Lower leg skin (tissue), 4 donors: Measurements from ENCODE around the gene BZW1. TPM values are rescaled to one million over a fixed set of nuclear protein-coding genes. Genes with fewer than 3 reads are reported as not detected.

Experiments used
- DNase-seq, 2 donors: peaks; one replicate each; pipeline ENCODE4 v3.0.0-alpha.2; 2019; ENCODE audit warnings: low spot score in 2 of 2
- H3K4me3 ChIP-seq: fragments of 200-600 bp; sonication (generic); 2 replicates; pipeline ENCODE4 v1.5.1; 2017; ENCODE audit warnings: mild to moderate bottlenecking, low read depth; ENCODE audit not compliant: poor library complexity, severe bottlenecking
- POLR2A ChIP-seq, 2 donors: fragments of 450-650 bp; IDR thresholded peaks; one replicate each; pipeline ENCODE4 v1.6.1; 2016 to 2017; ENCODE audit warnings: antibody characterized with exemption in 2 of 2, mild to moderate bottlenecking in 1 of 2, moderate library complexity in 1 of 2
- WGBS, 2 donors: methylation state at CpG; one replicate each; pipeline ENCODE4 v1.1.5; 2018; 5-methylcytosine and 5-hydroxymethylcytosine counted together
- intact Hi-C: fragments of 100-400 bp; cut with DNase I; formaldehyde crosslinking; loops from one replicate; pipeline ENCODE4 v1.15.0; 2023; ENCODE audit warnings: low total_unique reads
- total RNA-seq, 4 donors: library from RNA; depleted of rRNA; stranded (reverse); fragments of >200 nt; gene quantifications; one replicate each; pipeline ENCODE4 v1.1.0, GENCODE V29; 2016
- TF ChIP-seq, protein P1 (sequence below), 3 donors: fragments of 450-650 bp; IDR thresholded peaks; one replicate each; pipeline ENCODE4 v1.5.1; 2016; ENCODE audit warnings: antibody characterized with exemption in 3 of 3, mild to moderate bottlenecking in 3 of 3, moderate library complexity in 2 of 3

Gene BZW1
- total RNA-seq, 4 donors from 2014 or later: 57.6 to 156 (median 148) TPM

DNA sequence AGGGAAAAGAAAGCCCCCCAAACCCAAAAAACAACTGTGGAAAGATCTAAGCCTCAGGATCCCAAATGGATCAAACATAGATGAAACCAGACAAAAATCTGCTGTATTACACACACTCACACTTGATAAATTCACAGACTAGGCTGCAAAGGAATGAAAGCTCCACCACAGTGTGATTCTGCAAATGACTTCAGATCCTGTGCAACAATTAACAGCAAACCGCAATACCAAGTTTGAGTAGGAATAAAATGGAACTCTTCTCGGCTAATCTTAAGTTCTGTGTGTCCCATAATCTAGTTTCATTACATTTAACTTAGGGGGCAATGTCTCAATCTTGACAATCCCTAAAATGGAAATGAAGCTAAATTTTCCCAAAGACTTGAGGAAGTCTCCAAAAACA lies 40.9 kb downstream of the BZW1 start:
- intact Hi-C loops: no loop called here
- H3K4me3 ChIP-seq: no peak overlapping the region
- TF ChIP-seq, protein P1, sequence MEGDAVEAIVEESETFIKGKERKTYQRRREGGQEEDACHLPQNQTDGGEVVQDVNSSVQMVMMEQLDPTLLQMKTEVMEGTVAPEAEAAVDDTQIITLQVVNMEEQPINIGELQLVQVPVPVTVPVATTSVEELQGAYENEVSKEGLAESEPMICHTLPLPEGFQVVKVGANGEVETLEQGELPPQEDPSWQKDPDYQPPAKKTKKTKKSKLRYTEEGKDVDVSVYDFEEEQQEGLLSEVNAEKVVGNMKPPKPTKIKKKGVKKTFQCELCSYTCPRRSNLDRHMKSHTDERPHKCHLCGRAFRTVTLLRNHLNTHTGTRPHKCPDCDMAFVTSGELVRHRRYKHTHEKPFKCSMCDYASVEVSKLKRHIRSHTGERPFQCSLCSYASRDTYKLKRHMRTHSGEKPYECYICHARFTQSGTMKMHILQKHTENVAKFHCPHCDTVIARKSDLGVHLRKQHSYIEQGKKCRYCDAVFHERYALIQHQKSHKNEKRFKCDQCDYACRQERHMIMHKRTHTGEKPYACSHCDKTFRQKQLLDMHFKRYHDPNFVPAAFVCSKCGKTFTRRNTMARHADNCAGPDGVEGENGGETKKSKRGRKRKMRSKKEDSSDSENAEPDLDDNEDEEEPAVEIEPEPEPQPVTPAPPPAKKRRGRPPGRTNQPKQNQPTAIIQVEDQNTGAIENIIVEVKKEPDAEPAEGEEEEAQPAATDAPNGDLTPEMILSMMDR (IDR thresholded peaks at IDR 0.05): no peak
- TF ChIP-seq POLR2A (IDR thresholded peaks at IDR 0.05): no peak
- 95 to 97% methylated on average over 2 of the region's 2 CpGs for WGBS, 2 donors
- no peak for DNase-seq

DNA sequence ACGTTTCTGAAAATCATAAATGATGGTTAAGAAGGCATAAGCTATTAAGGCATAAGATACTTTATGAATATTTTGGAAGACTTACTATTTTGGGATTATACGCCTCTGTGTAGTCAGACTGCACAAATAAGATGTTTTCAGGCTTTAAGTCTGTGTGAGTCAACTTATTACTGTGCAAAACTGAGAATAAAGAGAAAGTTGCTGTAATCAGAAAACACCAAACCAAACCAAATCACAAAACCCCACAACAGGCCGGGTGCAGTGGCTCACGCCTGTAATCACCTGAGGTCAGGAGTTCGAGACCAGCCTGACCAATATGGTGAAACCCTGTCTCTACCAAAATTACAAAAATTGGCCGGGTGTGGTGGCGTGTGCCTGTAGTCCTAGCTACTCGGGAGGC lies 45.1 kb downstream of the BZW1 start:
- no peak for DNase-seq
- intact Hi-C loops: no loop called here
- WGBS, 2 donors: 91 to 94% methylated on average over 8 of the region's 8 CpGs
- TF ChIP-seq, protein P1 (IDR thresholded peaks at IDR 0.05): no peak
- TF ChIP-seq POLR2A (IDR thresholded peaks at IDR 0.05): no peak
- H3K4me3 ChIP-seq: no peak overlapping the region

DNA sequence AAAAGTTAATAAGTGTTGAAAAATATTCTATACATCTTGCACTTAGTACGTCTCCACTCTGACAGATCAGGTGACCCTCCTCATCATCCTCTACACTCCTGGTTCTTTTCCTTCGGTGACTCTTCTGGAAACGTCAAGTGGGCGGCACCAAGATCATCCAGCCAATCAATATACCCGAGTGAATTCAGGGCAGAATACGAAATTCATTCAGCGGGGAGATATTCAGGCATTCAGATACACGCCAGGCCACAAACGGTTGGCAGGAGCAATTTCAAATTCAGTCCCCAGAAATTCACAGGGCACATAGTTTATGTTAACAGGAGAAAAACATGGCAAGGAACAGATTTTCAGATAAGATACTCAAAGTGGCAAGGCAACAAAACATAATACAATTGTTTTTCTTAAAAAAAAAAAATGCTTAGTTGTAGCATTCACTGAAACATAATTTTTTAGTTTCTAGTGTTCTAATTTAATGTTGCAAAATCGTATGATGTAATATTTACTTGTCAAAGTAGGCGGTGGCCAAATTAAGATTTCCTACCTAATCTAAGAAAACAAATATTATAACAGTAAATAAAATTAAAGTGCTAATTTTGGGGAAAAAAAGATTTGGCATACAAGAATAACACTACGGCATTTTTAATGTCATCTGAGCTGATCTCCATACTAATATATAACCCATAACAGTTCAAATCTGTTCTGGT lies 48.5 kb downstream of the BZW1 start:
- intact Hi-C loops: loop anchor here (10.0 kb wide), 1 partner anchor 45 kb away; the partner anchor contains the start of gene BZW1
- WGBS, 2 donors: 22 to 24% methylated on average over 12 of the region's 12 CpGs
- TF ChIP-seq, protein P1 (IDR thresholded peaks at IDR 0.05): no peak
- no peak for TF ChIP-seq POLR2A (IDR thresholded peaks at IDR 0.05)
- H3K4me3 ChIP-seq: no peak overlapping the region
- DNase-seq: peak in 1 of 2 donors; percentile 61

DNA sequence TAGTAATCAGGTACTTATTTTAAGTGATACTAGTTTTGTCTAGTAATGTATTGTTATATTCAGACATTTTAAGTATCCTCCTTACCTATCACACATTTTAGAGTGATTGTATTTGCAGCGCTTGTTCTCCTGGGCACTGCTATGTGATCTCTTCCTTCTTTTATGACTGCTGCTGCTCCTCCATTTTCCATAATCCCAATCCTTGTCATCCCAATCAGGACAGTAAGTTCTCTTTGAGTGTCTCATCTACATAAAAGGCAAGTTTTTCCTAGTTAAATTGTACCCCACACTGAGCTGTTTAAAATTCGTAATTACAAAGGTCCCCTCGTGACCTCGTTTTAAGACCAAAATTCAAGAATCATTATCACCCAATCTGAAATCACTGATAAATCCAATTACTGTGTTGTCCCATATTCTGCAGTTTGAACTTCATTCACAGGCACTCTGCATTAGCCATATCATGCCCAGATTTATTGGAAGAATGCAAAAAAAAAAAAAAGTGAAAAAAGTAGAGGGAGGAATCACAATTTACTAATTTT lies 50.0 kb downstream of the BZW1 start:
- 3% methylated on average over 4 of the region's 4 CpGs for WGBS, 2 donors
- peak overlapping the region; percentile 100 for H3K4me3 ChIP-seq
- intact Hi-C loops: loop anchor here (10.0 kb wide), 1 partner anchor 47 kb away; the partner anchor contains the start of gene BZW1
- DNase-seq: no peak
- TF ChIP-seq POLR2A (IDR thresholded peaks at IDR 0.05): no peak
- TF ChIP-seq, protein P1 (IDR thresholded peaks at IDR 0.05): no peak

DNA sequence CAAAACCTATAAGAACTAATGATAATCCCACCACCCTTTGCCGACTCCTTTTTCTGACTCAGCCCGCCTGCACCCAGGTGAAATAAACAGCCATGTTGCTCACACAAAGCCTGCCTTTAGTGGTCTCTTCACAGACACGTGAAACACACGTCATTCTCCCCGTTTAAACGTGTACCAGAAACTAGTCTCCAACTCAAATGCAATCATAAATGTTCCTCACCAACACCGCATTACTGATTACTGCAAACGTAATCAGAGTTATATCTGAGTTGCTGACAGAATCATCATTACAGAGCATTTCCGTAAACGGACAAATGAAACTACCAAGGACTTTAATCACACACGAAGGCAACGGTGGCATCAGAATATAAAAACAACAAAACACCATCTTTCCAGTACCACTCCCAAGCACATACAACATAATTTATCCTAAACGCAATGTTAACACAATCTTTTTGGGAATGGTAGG lies 50.9 kb downstream of the BZW1 start:
- peak in 1 of 2 donors; percentile 59 for DNase-seq
- peak overlapping the region; percentile 100 for H3K4me3 ChIP-seq
- 0 to 1% methylated on average over 13 of the region's 13 CpGs for WGBS, 2 donors
- TF ChIP-seq, protein P1 (IDR thresholded peaks at IDR 0.05): peak in 1 of 3 donors; percentile 11
- peak in 1 of 2 donors; percentile 25 for TF ChIP-seq POLR2A (IDR thresholded peaks at IDR 0.05)
- intact Hi-C loops: loop anchor here (10.0 kb wide), 1 partner anchor 48 kb away; the partner anchor contains the start of gene BZW1
